Mucosa of rectum (tissue), 2 donors: ENCODE measurements around the gene PCDHA2.
"Not testable (repeated sequence)": the region's sequence is repeated elsewhere in the genome, so short reads cannot be mapped to it uniquely, and the experiment has no call there.

Experiments
- H3K27ac ChIP-seq, 2 donors: one replicate each; pipeline ENCODE4 v1.7.0; 2013; ENCODE audit warnings: inconsistent platforms in 2 of 2, low read depth in 2 of 2, low read length in 2 of 2
- H3K27me3 ChIP-seq, 2 donors: one replicate each; pipeline ENCODE4 v1.7.0; 2013; ENCODE audit warnings: low read length in 2 of 2; ENCODE audit not compliant: control insufficient read depth in 2 of 2, insufficient read depth in 2 of 2
- H3K36me3 ChIP-seq, 2 donors: one replicate each; pipeline ENCODE4 v1.7.0; 2013; ENCODE audit warnings: low read length in 2 of 2; ENCODE audit not compliant: control insufficient read depth in 2 of 2, insufficient read depth in 2 of 2
- H3K4me1 ChIP-seq, 2 donors: one replicate each; pipeline ENCODE4 v1.7.0; 2013; ENCODE audit warnings: low read length in 2 of 2, mild to moderate bottlenecking in 1 of 2; ENCODE audit not compliant: control insufficient read depth in 2 of 2, insufficient read depth in 2 of 2
- H3K4me3 ChIP-seq, 2 donors: one replicate each; pipeline ENCODE4 v1.7.0; 2013; ENCODE audit warnings: low read length in 2 of 2
- H3K9ac ChIP-seq, 2 donors: one replicate each; pipeline ENCODE4 v1.7.0; 2013; ENCODE audit warnings: low read length in 2 of 2, low read depth in 1 of 2, mild to moderate bottlenecking in 1 of 2
- H3K9me3 ChIP-seq, 2 donors: one replicate each; pipeline ENCODE4 v1.7.0; 2013; ENCODE audit warnings: low read length in 2 of 2; ENCODE audit not compliant: control insufficient read depth in 2 of 2
- donor health status: healthy.
- donor health status: Normal muscosa, but diverticular disease.

The PCDHA2 gene

GRCh38 chr5:140795259-140795641 is 598 bp downstream of the PCDHA2 start:
- Histone ChIP-seq H3K4me1 (no peaks in the 10 kb centered on the region), H3K9ac (no peak overlapping the region), H3K27ac (no peak overlapping the region), H3K4me3 (no peak overlapping the region), H3K36me3 (no peaks in the 10 kb centered on the region), H3K9me3 (peaks cover 11 to 16% of the 10 kb centered on the region in 2 donors), H3K27me3 (no peaks in the 10 kb centered on the region)

DNA sequence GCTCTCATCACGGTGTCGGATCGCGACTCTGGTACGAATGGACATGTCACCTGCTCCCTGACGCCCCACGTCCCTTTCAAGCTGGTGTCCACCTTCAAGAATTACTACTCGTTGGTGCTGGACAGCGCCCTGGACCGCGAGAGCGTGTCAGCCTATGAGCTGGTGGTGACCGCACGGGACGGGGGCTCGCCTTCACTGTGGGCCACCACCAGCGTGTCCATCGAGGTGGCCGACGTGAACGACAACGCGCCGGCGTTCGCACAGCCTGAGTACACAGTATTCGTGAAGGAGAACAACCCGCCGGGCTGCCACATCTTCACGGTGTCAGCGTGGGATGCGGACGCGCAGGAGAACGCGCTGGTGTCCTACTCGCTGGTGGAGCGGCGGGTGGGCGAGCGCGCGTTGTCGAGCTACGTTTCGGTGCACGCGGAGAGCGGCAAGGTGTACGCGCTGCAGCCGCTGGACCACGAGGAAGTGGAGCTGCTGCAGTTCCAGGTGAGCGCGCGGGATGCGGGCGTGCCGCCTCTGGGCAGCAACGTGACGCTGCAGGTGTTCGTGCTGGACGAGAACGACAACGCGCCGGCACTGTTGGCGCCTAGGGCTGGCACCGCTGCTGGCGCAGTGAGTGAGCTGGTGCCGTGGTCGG is 1.5 kb downstream of the PCDHA2 start:
- H3K27ac ChIP-seq, H3K27me3 ChIP-seq, H3K4me3 ChIP-seq, H3K4me1 ChIP-seq, H3K36me3 ChIP-seq, H3K9ac ChIP-seq: not testable (repeated sequence)
- H3K9me3 ChIP-seq: peaks cover 11 to 18% of the 10 kb centered on the region in 2 donors

DNA sequence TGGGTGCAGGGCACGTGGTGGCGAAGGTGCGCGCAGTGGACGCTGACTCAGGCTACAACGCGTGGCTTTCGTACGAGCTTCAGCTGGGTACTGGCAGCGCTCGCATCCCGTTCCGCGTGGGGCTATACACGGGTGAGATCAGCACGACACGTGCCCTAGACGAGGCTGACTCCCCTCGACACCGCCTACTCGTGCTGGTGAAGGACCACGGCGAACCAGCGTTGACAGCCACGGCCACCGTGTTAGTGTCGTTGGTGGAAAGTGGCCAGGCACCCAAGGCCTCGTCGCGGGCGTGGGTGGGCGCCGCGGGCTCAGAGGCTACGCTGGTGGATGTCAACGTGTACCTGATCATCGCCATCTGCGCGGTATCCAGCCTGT is 2.1 kb downstream of the PCDHA2 start:
- H3K9ac ChIP-seq: no peak overlapping the region
- H3K36me3 ChIP-seq: no peaks in the 10 kb centered on the region
- H3K4me3 ChIP-seq: no peak overlapping the region
- H3K4me1 ChIP-seq: no peaks in the 10 kb centered on the region
- no peaks in the 10 kb centered on the region for H3K27me3 ChIP-seq
- H3K27ac ChIP-seq: no peak overlapping the region
- H3K9me3 ChIP-seq: peaks cover 13 to 20% of the 10 kb centered on the region in 2 donors

GRCh38 chr5:140800816-140801493 is 6.3 kb downstream of the PCDHA2 start, which contains the start of gene PCDHA3:
TSS of gene PCDHA3 (plus strand) at chr5:140801057.
- no peak within 1 kb of the TSS for H3K4me3 ChIP-seq
- H3K27me3 ChIP-seq: no peaks in the 10 kb centered on the region
- no peaks in the 10 kb centered on the region for H3K4me1 ChIP-seq
- no peak within 1 kb of the TSS for H3K27ac ChIP-seq
- no peaks in the 10 kb centered on the region for H3K36me3 ChIP-seq
- no peak within 1 kb of the TSS for H3K9ac ChIP-seq
- peaks cover 7 to 19% of the 10 kb centered on the region in 2 donors for H3K9me3 ChIP-seq

GRCh38 chr5:140801494-140801841 is 6.8 kb downstream of the PCDHA2 start:
- H3K27ac ChIP-seq: no peak overlapping the region
- H3K36me3 ChIP-seq: no peaks in the 10 kb centered on the region
- H3K4me1 ChIP-seq: no peaks in the 10 kb centered on the region
- peaks cover 7 to 19% of the 10 kb centered on the region in 2 donors for H3K9me3 ChIP-seq
- H3K27me3 ChIP-seq: no peaks in the 10 kb centered on the region
- no peak overlapping the region for H3K4me3 ChIP-seq
- H3K9ac ChIP-seq: no peak overlapping the region

- H3K4me1 ChIP-seq, H3K27me3 ChIP-seq, H3K4me3 ChIP-seq, H3K36me3 ChIP-seq, H3K27ac ChIP-seq, H3K9ac ChIP-seq: not testable (repeated sequence)
- H3K9me3 ChIP-seq: peaks cover 7 to 17% of the 10 kb centered on the region in 2 donors
Observed at GRCh38 chr5:140802381-140802780, 7.7 kb downstream of the PCDHA2 start.

DNA sequence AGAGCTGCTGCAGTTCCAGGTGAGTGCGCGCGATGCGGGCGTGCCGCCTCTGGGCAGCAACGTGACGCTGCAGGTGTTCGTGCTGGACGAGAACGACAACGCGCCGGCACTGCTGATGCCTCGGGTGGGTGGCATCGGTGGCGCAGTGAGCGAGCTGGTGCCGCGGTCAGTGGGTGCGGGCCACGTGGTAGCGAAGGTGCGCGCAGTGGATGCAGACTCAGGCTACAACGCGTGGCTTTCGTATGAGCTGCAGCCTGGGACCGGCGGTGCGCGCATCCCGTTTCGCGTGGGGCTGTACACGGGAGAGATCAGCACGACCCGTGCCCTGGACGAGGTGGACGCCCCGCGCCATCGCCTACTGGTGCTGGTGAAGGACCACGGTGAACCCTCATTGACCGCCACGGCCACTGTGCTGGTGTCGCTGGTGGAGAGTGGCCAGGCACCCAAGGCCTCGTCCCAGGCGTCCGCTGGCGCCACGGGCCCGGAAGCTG is 8.2 kb downstream of the PCDHA2 start:
- Histone ChIP-seq H3K4me1 (no peaks in the 10 kb centered on the region), H3K4me3 (no peak overlapping the region), H3K27me3 (no peaks in the 10 kb centered on the region), H3K36me3 (no peaks in the 10 kb centered on the region), H3K27ac (no peak overlapping the region), H3K9me3 (peaks cover 7 to 17% of the 10 kb centered on the region in 2 donors), H3K9ac (no peak overlapping the region)

DNA sequence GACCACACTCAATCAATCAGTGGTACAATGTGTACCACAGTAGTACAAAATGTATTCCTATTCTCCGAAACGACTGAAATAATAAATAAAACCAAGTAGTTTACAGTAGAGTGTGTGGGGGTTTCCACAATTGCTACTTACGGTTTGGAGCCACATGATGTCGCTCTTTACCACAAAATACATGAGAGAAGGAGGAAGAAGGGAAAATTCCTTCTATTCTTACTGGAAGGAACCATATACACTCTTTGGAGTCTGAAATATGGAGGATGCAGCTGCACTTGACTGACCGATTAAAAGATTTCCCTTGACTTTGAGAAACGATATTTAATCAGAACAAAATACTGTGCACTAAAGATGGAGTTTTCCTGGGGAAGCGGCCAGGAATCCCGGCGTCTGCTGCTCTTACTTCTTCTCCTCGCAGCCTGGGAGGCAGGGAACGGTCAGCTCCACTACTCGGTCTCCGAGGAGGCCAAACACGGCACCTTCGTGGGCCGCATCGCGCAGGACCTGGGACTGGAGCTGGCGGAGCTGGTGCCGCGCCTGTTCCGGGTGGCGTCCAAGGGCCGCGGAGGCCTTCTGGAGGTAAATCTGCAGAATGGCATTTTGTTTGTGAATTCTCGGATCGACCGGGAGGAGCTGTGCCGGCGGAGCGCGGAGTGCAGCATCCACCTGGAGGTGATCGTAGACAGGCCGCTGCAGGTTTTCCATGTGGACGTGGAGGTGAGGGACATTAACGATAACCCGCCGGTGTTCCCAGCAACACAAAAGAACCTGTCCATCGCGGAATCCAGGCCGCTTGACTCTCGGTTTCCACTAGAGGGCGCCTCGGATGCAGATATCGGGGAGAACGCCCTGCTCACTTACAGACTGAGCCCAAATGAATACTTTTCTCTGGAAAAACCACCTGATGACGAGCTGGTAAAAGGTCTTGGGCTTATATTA is 12.5 kb downstream of the PCDHA2 start, which contains the start of gene PCDHA4:
Gene PCDHA4, plus strand, starts transcription at position 235 of the 942 bp plus-strand sequence.
- H3K4me3 ChIP-seq: peak within 1 kb of the TSS; percentile 43 to 65
- peaks cover under 1 to 9% of the 10 kb centered on the region in 2 donors for H3K9me3 ChIP-seq
- no peaks in the 10 kb centered on the region for H3K4me1 ChIP-seq
- H3K36me3 ChIP-seq: no peaks in the 10 kb centered on the region
- H3K27ac ChIP-seq: no peak within 1 kb of the TSS
- no peaks in the 10 kb centered on the region for H3K27me3 ChIP-seq
- no peak within 1 kb of the TSS for H3K9ac ChIP-seq

- H3K9ac ChIP-seq, H3K4me1 ChIP-seq, H3K36me3 ChIP-seq, H3K9me3 ChIP-seq, H3K4me3 ChIP-seq, H3K27ac ChIP-seq, H3K27me3 ChIP-seq: not testable (repeated sequence)
Observed at GRCh38 chr5:140808241-140808888, 13.7 kb downstream of the PCDHA2 start.
